HG03280 (cell line): ENCODE results near the gene PNMA8C.
"Not testable (repeated sequence)": the region's sequence is repeated elsewhere in the genome, so short reads cannot be mapped to it uniquely, and the experiment has no call there.

ENCODE experiments used
- ATAC-seq: cut with Tn5 transposase; IDR thresholded peaks from one replicate; pipeline ENCODE4 v1.9.1; 2021; ENCODE audit warnings: mild to moderate bottlenecking, moderate library complexity; ENCODE audit not compliant: unreplicated experiment

The PNMA8C gene

GRCh38 chr19:46448601-46449000 is 19.9 kb upstream of the PNMA8C start:
- no peak for ATAC-seq

DNA sequence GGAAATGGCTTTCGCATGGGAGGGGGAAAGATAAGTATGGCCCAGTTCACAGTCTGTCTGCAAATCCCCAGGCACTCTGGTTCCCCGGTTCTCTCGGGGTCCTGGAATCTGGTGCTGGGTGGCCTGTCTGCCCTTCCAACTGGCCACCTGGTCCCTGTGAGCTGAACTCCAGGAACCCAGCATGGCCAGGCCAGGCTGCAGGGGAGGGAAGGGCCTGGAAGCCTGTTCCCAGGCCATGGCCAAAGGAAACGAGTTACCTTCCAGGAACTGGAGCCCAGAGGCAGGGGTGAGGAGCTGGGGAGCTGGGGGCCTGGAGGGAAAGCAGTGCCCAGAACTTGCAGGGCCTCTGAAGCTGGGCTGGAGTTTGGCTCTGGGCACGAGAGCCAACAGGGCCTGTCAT is 19.1 kb upstream of the PNMA8C start:
- ATAC-seq, result no peak

DNA sequence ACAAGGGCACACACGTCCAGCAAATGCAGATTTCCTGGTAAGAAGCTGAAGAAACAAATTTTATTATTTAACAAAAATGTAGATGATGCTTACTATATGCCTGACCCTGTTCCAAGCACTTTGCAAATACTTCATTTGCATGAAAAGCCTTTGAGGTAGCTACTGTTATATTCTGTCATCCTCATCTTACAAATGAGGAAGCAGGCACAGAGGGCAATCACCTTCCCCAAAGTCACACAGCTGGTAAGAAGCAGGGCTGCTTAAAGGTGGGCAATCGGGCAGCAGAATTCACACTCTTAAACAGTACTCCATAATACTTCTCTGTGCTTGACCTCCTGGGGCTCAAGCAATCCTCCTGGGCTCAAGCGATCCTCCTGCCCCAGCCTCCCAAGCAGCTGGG is 18.3 kb upstream of the PNMA8C start:
- ATAC-seq, result no peak

DNA sequence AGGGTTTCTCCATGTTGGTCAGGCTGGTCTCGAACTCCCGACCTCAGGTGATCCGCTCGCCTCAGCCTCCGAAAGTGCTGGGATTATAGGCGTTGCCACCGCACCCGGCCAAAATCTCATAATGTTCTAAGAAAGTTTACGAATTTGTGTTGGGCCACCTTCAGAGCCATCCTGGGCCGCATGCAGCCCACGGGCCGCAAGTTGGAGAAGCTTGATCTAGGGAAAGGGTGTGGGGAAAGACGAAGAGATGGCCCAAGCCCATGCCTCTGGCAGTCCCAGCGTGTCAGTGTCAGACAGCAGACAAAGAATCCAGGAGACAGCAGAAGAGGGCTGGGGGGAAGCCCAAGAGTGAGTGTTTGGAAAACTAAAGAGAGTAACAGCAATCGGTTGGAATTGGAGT is 17.3 kb upstream of the PNMA8C start:
- no peak for ATAC-seq

- no peak for ATAC-seq
These were observed 14.2 kb upstream of the PNMA8C start for GRCh38 chr19:46442808-46443450.

GRCh38 chr19:46441866-46442265 is 13.1 kb upstream of the PNMA8C start:
- ATAC-seq, result no peak

DNA sequence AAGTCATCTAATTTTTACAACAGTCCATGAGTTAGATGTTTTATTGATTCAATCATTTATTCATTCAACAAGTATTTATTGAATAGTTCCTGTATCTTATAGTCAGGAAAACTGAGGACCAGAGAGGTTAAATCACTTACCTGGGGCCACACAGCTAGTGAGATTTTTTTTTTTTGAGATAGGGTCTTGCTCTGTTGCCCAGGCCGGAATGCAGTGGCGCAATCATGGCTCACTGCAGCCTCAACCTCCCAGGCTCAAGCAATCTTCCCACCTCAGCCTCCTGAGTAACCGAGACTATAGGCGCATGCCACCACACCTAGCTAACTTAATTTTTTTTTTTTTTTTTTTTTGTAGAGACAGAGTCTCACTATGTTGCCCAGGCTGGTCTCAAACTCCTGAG is 7.0 kb upstream of the PNMA8C start:
- ATAC-seq, result not testable (repeated sequence)

- no peak for ATAC-seq
These were observed 6.3 kb upstream of the PNMA8C start for GRCh38 chr19:46435009-46435408.

- not testable (repeated sequence) for ATAC-seq
These were observed 4.7 kb upstream of the PNMA8C start for GRCh38 chr19:46433470-46433869.

GRCh38 chr19:46431824-46432223 is 3.1 kb upstream of the PNMA8C start:
- ATAC-seq, result no peak

DNA sequence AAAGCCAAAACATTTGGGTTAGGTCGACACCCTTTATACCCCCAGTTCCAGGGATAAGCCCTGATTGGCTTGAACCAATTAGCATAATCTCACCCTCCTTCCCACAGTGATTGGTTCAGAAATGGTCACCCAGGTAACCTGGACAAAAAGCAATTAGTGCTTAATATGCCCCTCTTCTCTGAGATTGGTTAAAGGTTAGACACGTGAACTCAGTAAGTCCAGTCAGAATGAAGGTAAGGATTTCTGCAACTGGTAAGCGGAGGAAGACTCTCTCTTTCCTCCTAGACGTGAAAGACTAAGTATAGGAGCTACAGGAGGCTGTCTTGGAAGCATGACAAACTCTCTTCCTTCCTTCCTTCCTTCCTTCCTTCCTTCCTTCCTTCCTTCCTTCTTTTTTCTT is 1.3 kb upstream of the PNMA8C start:
- no peak for ATAC-seq

DNA sequence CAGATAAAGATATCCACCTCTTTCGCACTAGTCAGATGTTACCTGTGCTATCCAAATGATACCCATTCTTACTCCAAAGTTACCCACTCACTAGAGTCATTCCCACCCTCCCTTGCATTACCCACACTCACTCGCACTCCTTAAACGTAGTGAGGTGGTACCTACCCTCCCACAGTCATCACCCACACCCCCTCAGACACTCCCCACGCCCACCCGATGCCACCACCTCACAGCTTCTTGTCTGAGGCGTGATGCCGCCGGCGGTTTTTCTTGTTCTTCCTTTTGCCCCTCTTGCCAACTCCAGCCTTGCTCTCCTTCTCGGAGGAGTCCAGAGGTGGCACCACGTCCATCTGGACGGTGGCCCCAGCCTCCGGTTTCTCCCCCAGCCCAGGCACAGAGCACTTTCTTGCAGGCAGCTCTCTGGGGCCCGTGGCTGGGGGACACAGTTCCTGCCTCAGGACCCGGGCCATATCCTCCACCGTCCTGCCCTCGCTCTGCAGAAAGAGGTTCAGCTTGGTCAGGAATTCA is 1.2 kb downstream of the PNMA8C start:
- no peak for ATAC-seq

- ATAC-seq, result no peak
These were observed 2.1 kb downstream of the PNMA8C start for GRCh38 chr19:46426506-46427162.

GRCh38 chr19:46426035-46426505 is 2.7 kb downstream of the PNMA8C start:
- ATAC-seq, result no peak

GRCh38 chr19:46423188-46423587 is 5.5 kb downstream of the PNMA8C start:
- ATAC-seq, result no peak

DNA sequence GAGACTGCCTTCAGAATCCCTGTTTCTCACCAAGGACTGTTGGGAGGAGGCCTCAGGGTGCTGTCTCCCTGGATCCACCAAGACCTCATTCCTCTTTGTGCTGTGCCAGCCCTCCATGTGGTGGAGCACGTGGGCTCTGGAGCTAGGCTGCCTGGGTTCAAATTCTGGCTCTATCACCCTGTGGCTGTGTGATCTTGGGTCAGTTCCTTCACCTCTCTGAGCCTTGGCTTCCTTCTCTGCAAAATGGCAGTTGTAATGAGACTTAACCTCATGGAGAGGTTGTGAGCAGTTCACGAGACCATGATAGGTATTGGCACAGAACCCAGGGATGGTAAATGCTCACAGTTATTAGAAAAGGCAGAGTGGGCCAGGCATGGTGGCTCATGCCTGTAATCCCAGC is 6.4 kb downstream of the PNMA8C start:
- no peak for ATAC-seq

DNA sequence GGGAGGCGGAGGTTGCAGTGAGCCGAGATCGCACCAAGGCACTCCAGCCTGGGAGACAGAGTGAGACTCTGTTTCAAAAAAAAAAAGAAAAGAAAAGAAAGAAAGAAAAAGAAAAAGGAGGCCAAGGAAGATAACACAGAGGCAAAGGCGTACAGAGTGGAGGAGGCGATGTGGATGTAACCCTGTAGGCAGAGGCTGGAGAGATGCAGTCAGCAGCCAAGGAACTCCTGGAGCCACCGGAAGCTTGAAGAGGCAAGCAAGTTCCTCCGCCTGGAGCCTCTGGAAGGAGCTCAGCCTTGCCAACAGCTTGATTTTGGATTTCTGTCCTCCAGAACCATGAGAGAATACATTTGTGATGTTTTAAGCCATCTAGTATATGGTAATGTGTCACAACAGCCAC is 8.7 kb downstream of the PNMA8C start:
- no peak for ATAC-seq

- not testable (repeated sequence) for ATAC-seq
These were observed 12.7 kb downstream of the PNMA8C start for GRCh38 chr19:46415804-46416709.

- ATAC-seq, result not testable (repeated sequence)
These were observed 13.8 kb downstream of the PNMA8C start for GRCh38 chr19:46414899-46415298.

GRCh38 chr19:46413262-46414031 is 15.3 kb downstream of the PNMA8C start, which contains the start of gene CCDC8:
Gene CCDC8, minus strand, starts transcription at chr19:46413564. Its CDS starts 754 bp downstream, at chr19:46412810.
- ATAC-seq, result no peak
